Panc1 (cell line): ENCODE measurements around the gene RBMS3. TPM values are rescaled to one million over a fixed set of nuclear protein-coding genes. Genes with fewer than 3 reads are reported as not detected.

Experiments used
- ATAC-seq: fragments of 200-7000 bp; cut with Tn5 transposase; 2 replicates; pipeline ENCODE4 v1.9.1; 2020; ENCODE audit warnings: mild to moderate bottlenecking, moderate library complexity
- BruUV-seq: library from RNA; stranded (reverse); fragments of 400-500 nt; replicated peaks from 2 replicates; lab custom pipeline; 2021; lab: Mats Ljungman, UMichigan
- CTCF ChIA-PET: fragments of 300-600 bp; sonication (Branson Sonifier 250); formaldehyde crosslinking; loops from one replicate; lab custom pipeline; 2022; ENCODE audit warnings: antibody characterized with exemption; lab: Charles Lee
- POLR2A ChIA-PET: fragments of 300-600 bp; sonication (Branson Sonifier 250); formaldehyde crosslinking; loops from one replicate; lab custom pipeline; 2022; ENCODE audit warnings: antibody characterized with exemption; lab: Charles Lee
- DNase-seq: peaks from one replicate; pipeline ENCODE4 v3.0.0-alpha.2; 2010; ENCODE audit warnings: low read depth, low spot score
- H3K27ac ChIP-seq: 2 replicates; pipeline ENCODE4 v1.5.1; 2011; ENCODE audit warnings: mild to moderate bottlenecking, low read length, inconsistent platforms
- H3K27me3 ChIP-seq: fragments of 200-500 bp; sonication (Bioruptor generic); 2 replicates; pipeline ENCODE4 v1.6.0; 2014; ENCODE audit warnings: low read length, inconsistent platforms; ENCODE audit not compliant: control insufficient read depth, insufficient read depth
- H3K36me3 ChIP-seq: fragments of 200-500 bp; sonication (Bioruptor generic); 2 replicates; pipeline ENCODE4 v1.5.1; 2014; ENCODE audit warnings: inconsistent platforms, mild to moderate bottlenecking, low read length, moderate library complexity; ENCODE audit not compliant: control insufficient read depth, insufficient read depth
- H3K4me1 ChIP-seq: 2 replicates; pipeline ENCODE4 v1.5.1; 2011; ENCODE audit warnings: inconsistent platforms, mild to moderate bottlenecking, low read length, moderate library complexity; ENCODE audit not compliant: control insufficient read depth, insufficient read depth
- H3K4me3 ChIP-seq, 2 experiments: 2 replicates each; pipeline ENCODE4 v1.5.1; 2011 to 2012; ENCODE audit warnings: low read depth in 2 of 2, low read length in 2 of 2, mild to moderate bottlenecking in 2 of 2, inconsistent platforms in 1 of 2, moderate library complexity in 1 of 2
- H3K9me3 ChIP-seq: fragments of 200-500 bp; sonication (Bioruptor generic); 2 replicates; pipeline ENCODE4 v1.5.1; 2014; ENCODE audit warnings: low read depth, mild to moderate bottlenecking, inconsistent platforms, low read length, moderate library complexity; ENCODE audit not compliant: control insufficient read depth, insufficient read depth
- CTCF ChIP-seq: fragments of 450-650 bp; IDR thresholded peaks from 2 replicates; pipeline ENCODE4 v1.5.1; 2017; ENCODE audit warnings: mild to moderate bottlenecking
- POLR2AphosphoS5 ChIP-seq: IDR thresholded peaks from 2 replicates; pipeline ENCODE4 v1.6.1; 2012; ENCODE audit warnings: mild to moderate bottlenecking, low read depth, low read length, moderate library complexity
- REST ChIP-seq, 2 experiments: IDR thresholded peaks; 2 replicates each; pipeline ENCODE4 v1.6.1; 2011 to 2012; ENCODE audit warnings: low read depth in 2 of 2, control low read depth in 1 of 2, low read length in 1 of 2, mild to moderate bottlenecking in 1 of 2, moderate library complexity in 1 of 2; ENCODE audit not compliant: insufficient read depth in 1 of 2
- SIN3A ChIP-seq: IDR thresholded peaks from 2 replicates; pipeline ENCODE4 v1.6.1; 2012; ENCODE audit warnings: low read depth, mild to moderate bottlenecking, low read length, moderate library complexity, borderline replicate concordance; ENCODE audit not compliant: insufficient read depth
- TCF7L2 ChIP-seq: IDR thresholded peaks from 2 replicates; pipeline ENCODE4 v1.6.1; 2011; ENCODE audit warnings: mild to moderate bottlenecking, low read depth, low read length, inconsistent platforms
- in situ Hi-C: cut with HindIII; loops from 2 replicates; pipeline ENCODE4 v1.10.0; 2016; ENCODE audit warnings: low sequenced_read_pairs, low pct_unique_long_range_greater_than_20kb
- intact Hi-C: fragments of 100-400 bp; cut with micrococcal nuclease; formaldehyde crosslinking; loops from one replicate; pipeline ENCODE4 v1.10.0; 2022; ENCODE audit not compliant: unreplicated experiment
- total RNA-seq: library from RNA; stranded (reverse); gene quantifications from one replicate; pipeline ENCODE4 v1.2.1, GENCODE V29; 2021; ENCODE audit not compliant: unreplicated experiment

The RBMS3 gene
- total RNA-seq, 1 experiment from 2014 or later: 1.1 TPM

- in situ Hi-C loops: no loop called here
- POLR2A ChIA-PET: interaction anchor here (0.6 kb wide), 1 partner anchor 12 kb away, joined by 4 read pairs; no protein-coding TSS in a partner anchor
- intact Hi-C loops: no loop called here
- CTCF ChIA-PET: no interaction called here
- DNase-seq (no peak), ATAC-seq (no peak)
- Histone ChIP-seq H3K27ac (no peak overlapping the region), H3K9me3 (no peaks in the 10 kb centered on the region), H3K4me3 (no peak overlapping the region), H3K36me3 (no peaks in the 10 kb centered on the region), H3K4me1 (no peaks in the 10 kb centered on the region), H3K27me3 (no peaks in the 10 kb centered on the region)
- no peak for TF ChIP-seq REST (IDR thresholded peaks at IDR 0.05; ENCODE audit: insufficient read depth in 1 of 2, low read depth in 2 of 2, low read length in 1 of 2)
- no peak for TF ChIP-seq POLR2AphosphoS5
- no peak for TF ChIP-seq CTCF
- no peak for TF ChIP-seq TCF7L2
- no peak for TF ChIP-seq SIN3A
- no TSS peak for BruUV-seq
Measured at GRCh38 chr3:29643034-29643425, 362.2 kb downstream of the RBMS3 start.

DNA sequence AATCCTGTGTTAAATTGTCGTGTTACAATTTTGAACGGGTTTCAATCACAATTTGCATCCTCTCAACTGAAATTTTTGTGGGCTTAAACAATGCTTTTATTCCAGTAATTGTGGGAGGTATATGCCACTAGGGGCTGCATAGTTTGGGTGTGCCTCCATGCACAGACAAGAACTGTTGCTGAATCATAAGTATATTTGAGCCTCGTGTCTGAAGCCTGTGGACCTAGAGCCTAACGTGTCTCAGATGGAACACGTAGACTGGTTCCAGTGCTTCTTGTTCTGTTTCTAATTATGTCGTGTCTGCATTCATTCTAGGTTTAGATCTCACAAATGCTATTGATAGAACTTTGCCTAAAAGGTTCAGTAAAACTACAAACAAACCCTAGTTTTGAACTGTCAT, 363.4 kb downstream of the RBMS3 start:
- POLR2A ChIA-PET: no interaction called here
- in situ Hi-C loops (no loop called here), intact Hi-C loops (no loop called here)
- CTCF ChIA-PET: no interaction called here
- H3K4me1 ChIP-seq: no peaks in the 10 kb centered on the region
- no peaks in the 10 kb centered on the region for H3K9me3 ChIP-seq
- BruUV-seq: no TSS peak
- DNase-seq (no peak), ATAC-seq (no peak)
- H3K27me3 ChIP-seq: no peaks in the 10 kb centered on the region
- no peak for TF ChIP-seq POLR2AphosphoS5
- no peak for TF ChIP-seq SIN3A
- no peak for TF ChIP-seq REST (IDR thresholded peaks at IDR 0.05; ENCODE audit: insufficient read depth in 1 of 2, low read depth in 2 of 2, low read length in 1 of 2)
- TF ChIP-seq TCF7L2: no peak
- no peak for TF ChIP-seq CTCF
- no peak overlapping the region for H3K27ac ChIP-seq
- H3K36me3 ChIP-seq: no peaks in the 10 kb centered on the region
- no peak overlapping the region for H3K4me3 ChIP-seq
